K562 (cell line): ENCODE data around the gene CTDSP2. TPM values are rescaled to one million over a fixed set of nuclear protein-coding genes. Genes with fewer than 3 reads are reported as not detected.
A peak's percentile ranks its signal among the peaks of the same experiment; 100 is the strongest.

Experiments used
- AFF4 ChIP-seq: sonication (generic); formaldehyde crosslinking; IDR thresholded peaks from 2 replicates; pipeline ENCODE4 v1.8.0; 2023; ENCODE audit warnings: mild to moderate bottlenecking, missing genetic modification reagents
- ATF4 ChIP-seq: fragments of 450-650 bp; formaldehyde crosslinking; IDR thresholded peaks from 2 replicates; pipeline ENCODE4 v1.4.0; 2022; ENCODE audit warnings: mild to moderate bottlenecking, moderate library complexity
- CREB1 ChIP-seq, 2 experiments: sonication (generic) in 1 of 2; formaldehyde crosslinking in 1 of 2; IDR thresholded peaks; 2 replicates each; pipeline versions ENCODE4 v1.6.1 to v1.8.0; 2012 to 2022; ENCODE audit warnings: inconsistent platforms in 1 of 2, mild to moderate bottlenecking in 1 of 2, missing genetic modification reagents in 1 of 2, moderate library complexity in 1 of 2
- HDGF ChIP-seq: fragments of 450-650 bp; IDR thresholded peaks from 2 replicates; pipeline ENCODE4 v1.6.1; 2016
- MAZ ChIP-seq, 2 experiments: fragments of 450-650 bp in 1 of 2; sonication (generic) in 1 of 2; formaldehyde crosslinking; IDR thresholded peaks in 1 of 2; conservative IDR thresholded peaks in 1 of 2; 2 replicates each; pipeline versions ENCODE4 v1.4.0 to v1.5.0; 2020; ENCODE audit warnings: mild to moderate bottlenecking in 1 of 2, missing genetic modification reagents in 1 of 2
- SMARCA5 ChIP-seq: fragments of 450-650 bp; IDR thresholded peaks from 2 replicates; pipeline ENCODE4 v1.6.1; 2016
- TAF7 ChIP-seq: fragments of 450-650 bp; IDR thresholded peaks from 2 replicates; pipeline ENCODE4 v1.6.1; 2016; ENCODE audit warnings: missing genetic modification characterization, missing compliant biosample characterization
- ZFX ChIP-seq: sonication (generic); formaldehyde crosslinking; IDR thresholded peaks from 2 replicates; pipeline ENCODE4 v1.8.0; 2022; ENCODE audit warnings: mild to moderate bottlenecking, missing genetic modification reagents, moderate library complexity
- polyA plus RNA-seq, 8 experiments: library from polyadenylated mRNA; depleted of rRNA in 4 of 8; stranded (reverse) in 5 of 8; unstranded in 3 of 8; fragments of >200 nt; fragmentation: Nextera tagmentation in 2 of 8; fragmentation: Illumina TruSeq in 1 of 8; extraction: Ambion mirVana in 2 of 8; extraction: Trizol in 1 of 8; gene quantifications; 2 replicates each; pipeline versions ENCODE4 v1.2.1 to v1.2.3, GENCODE V29; 2011 to 2014; ENCODE audit warnings: inconsistent platforms in 1 of 8, missing spikeins in 1 of 8
- total RNA-seq, 7 experiments: library from RNA; depleted of rRNA in 6 of 7; stranded (reverse); fragments of >200 nt in 6 of 7; fragmentation: Illumina TruSeq in 2 of 7; extraction: Trizol in 2 of 7; gene quantifications; 2 replicates each; pipeline versions ENCODE4 v1.2.1 to v1.2.3, GENCODE V29; 2011 to 2021; ENCODE audit warnings: low replicate concordance in 1 of 7
- TF ChIP-seq, protein P1 (sequence below): sonication (generic); formaldehyde crosslinking; IDR thresholded peaks from 2 replicates; pipeline ENCODE4 v1.8.0; 2022; ENCODE audit warnings: mild to moderate bottlenecking, missing genetic modification reagents

The CTDSP2 gene
- total and polyA plus RNA-seq, 9 of the 15 experiments (the other 6 are each of a cell fraction or from before 2014, with no cell fraction given), result 20.4 to 108 (median 47.7) TPM

- TF ChIP-seq CREB1 (IDR thresholded peaks at IDR 0.05), result no peak
- TF ChIP-seq CREB1 (CRISPR knock-in tag; IDR thresholded peaks at IDR 0.05), result peak; percentile 41; the same call in 1 of the 2 replicates
- TF ChIP-seq, protein P1, sequence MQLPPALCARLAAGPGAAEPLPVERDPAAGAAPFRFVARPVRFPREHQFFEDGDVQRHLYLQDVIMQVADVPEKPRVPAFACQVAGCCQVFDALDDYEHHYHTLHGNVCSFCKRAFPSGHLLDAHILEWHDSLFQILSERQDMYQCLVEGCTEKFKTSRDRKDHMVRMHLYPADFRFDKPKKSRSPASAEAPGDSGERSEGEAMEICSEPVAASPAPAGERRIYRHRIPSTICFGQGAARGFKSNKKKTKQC (CRISPR knock-in tag), result no peak
- TF ChIP-seq TAF7 (tag), result 0 out of 2 replicates have a peak, but pooled peaks have one; percentile 31
- TF ChIP-seq AFF4, result 0 out of 2 replicates have a peak, but pooled peaks have one; percentile 30
- TF ChIP-seq HDGF, result 0 out of 2 replicates have a peak, but pooled peaks have one; percentile 18
- no peak for TF ChIP-seq SMARCA5
- TF ChIP-seq ATF4 (CRISPR knock-in tag), result 0 out of 2 replicates have a peak, but pooled peaks have one; percentile 5
- peak; percentile 33 to 85; a peak in 2 of 4 replicates for TF ChIP-seq MAZ (CRISPR knock-in tag; conservative IDR thresholded peaks at IDR 0.05 in 1 of 2, IDR thresholded peaks at IDR 0.05 in 1 of 2)
- TF ChIP-seq ZFX (CRISPR knock-in tag), result peak; percentile 20; the same call in 1 of the 2 replicates
These were observed 73.9 kb downstream of the CTDSP2 start, which contains the start of gene EEF1AKMT3 (continued) for GRCh38 chr12:57772429-57773322.
